Liver (tissue), 3 donors: ENCODE results near the gene PXMP4.

Experiments
- EGR1 ChIP-seq, 2 donors: IDR thresholded peaks; 2 replicates each; pipeline ENCODE4 v1.6.1; 2016 to 2018; ENCODE audit warnings: antibody characterized with exemption in 2 of 2, low read depth in 2 of 2
- FOXA2 ChIP-seq: IDR thresholded peaks from 2 replicates; pipeline ENCODE4 v1.6.1; 2016; ENCODE audit warnings: antibody characterized with exemption
- GABPA ChIP-seq, 2 donors: IDR thresholded peaks in 1 of 2; conservative IDR thresholded peaks in 1 of 2; 2 replicates each; pipeline ENCODE4 v1.6.1; 2016; ENCODE audit warnings: antibody characterized with exemption in 2 of 2, mild to moderate bottlenecking in 1 of 2, moderate library complexity in 1 of 2
- JUND ChIP-seq, 2 donors: IDR thresholded peaks; 2 replicates each; pipeline ENCODE4 v1.6.1; 2016; ENCODE audit warnings: antibody characterized with exemption in 2 of 2
- RAD21 ChIP-seq, 2 donors: IDR thresholded peaks; 2 replicates each; pipeline ENCODE4 v1.6.1; 2016; ENCODE audit warnings: antibody characterized with exemption in 2 of 2, mild to moderate bottlenecking in 2 of 2
- REST ChIP-seq: IDR thresholded peaks from 2 replicates; pipeline ENCODE4 v1.6.1; 2016; ENCODE audit warnings: antibody characterized with exemption, mild to moderate bottlenecking
- RXRA ChIP-seq, 2 donors: IDR thresholded peaks; 2 replicates each; pipeline ENCODE4 v1.6.1; 2017 to 2018; ENCODE audit warnings: antibody characterized with exemption in 2 of 2, mild to moderate bottlenecking in 1 of 2
- TAF1 ChIP-seq: conservative IDR thresholded peaks from 2 replicates; pipeline ENCODE4 v1.6.1; 2016; ENCODE audit warnings: antibody characterized with exemption, mild to moderate bottlenecking
- TF ChIP-seq, protein P1 (sequence below): fragments of 150-350 bp; IDR thresholded peaks from 2 replicates; pipeline ENCODE4 v1.5.1; 2017; ENCODE audit warnings: improper control_type of control experiment, low read depth, low read length; ENCODE audit not compliant: missing input control
- TF ChIP-seq, protein P2 (sequence below): IDR thresholded peaks from 2 replicates; pipeline ENCODE4 v1.6.1; 2016; ENCODE audit warnings: antibody characterized with exemption
- TF ChIP-seq, protein P3 (sequence below): IDR thresholded peaks from 2 replicates; pipeline ENCODE4 v1.6.1; 2016; ENCODE audit warnings: antibody characterized with exemption
- donor health status: healthy.
- donor health status: healthy.

DNA sequence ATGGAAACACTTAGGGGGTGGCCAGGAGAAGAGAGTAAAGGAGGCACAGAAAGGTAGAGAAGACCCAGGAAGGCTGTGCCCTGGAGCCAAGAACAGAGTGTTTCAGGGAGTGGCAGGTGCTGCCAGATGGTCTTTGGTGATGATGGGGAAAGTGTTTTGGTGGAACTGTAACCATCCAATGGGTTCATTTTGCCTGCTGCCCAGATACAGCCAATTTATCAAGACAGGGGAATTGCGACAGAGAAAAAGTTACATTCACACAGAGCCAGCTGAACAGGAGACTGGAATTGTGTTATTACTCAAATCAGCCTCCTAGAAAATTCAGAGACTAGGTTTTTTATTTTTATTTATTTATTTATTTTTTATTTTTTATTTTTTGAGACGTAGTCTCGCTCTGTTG is 16.9 kb upstream of the PXMP4 start:
- TF ChIP-seq GABPA (IDR thresholded peaks at IDR 0.05 in 1 of 2, conservative IDR thresholded peaks at IDR 0.05 in 1 of 2) (no peak), FOXA2 (no peak), TAF1 (no peak), RAD21 (IDR thresholded peaks at IDR 0.05) (no peak), JUND (IDR thresholded peaks at IDR 0.05) (no peak), RXRA (IDR thresholded peaks at IDR 0.05) (no peak), EGR1 (IDR thresholded peaks at IDR 0.05; ENCODE audit: low read depth in 2 of 2) (no peak), REST (no peak)
- TF ChIP-seq, protein P1, sequence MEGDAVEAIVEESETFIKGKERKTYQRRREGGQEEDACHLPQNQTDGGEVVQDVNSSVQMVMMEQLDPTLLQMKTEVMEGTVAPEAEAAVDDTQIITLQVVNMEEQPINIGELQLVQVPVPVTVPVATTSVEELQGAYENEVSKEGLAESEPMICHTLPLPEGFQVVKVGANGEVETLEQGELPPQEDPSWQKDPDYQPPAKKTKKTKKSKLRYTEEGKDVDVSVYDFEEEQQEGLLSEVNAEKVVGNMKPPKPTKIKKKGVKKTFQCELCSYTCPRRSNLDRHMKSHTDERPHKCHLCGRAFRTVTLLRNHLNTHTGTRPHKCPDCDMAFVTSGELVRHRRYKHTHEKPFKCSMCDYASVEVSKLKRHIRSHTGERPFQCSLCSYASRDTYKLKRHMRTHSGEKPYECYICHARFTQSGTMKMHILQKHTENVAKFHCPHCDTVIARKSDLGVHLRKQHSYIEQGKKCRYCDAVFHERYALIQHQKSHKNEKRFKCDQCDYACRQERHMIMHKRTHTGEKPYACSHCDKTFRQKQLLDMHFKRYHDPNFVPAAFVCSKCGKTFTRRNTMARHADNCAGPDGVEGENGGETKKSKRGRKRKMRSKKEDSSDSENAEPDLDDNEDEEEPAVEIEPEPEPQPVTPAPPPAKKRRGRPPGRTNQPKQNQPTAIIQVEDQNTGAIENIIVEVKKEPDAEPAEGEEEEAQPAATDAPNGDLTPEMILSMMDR = no peak
- TF ChIP-seq, protein P2, sequence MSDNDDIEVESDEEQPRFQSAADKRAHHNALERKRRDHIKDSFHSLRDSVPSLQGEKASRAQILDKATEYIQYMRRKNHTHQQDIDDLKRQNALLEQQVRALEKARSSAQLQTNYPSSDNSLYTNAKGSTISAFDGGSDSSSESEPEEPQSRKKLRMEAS = no peak
- TF ChIP-seq, protein P3, sequence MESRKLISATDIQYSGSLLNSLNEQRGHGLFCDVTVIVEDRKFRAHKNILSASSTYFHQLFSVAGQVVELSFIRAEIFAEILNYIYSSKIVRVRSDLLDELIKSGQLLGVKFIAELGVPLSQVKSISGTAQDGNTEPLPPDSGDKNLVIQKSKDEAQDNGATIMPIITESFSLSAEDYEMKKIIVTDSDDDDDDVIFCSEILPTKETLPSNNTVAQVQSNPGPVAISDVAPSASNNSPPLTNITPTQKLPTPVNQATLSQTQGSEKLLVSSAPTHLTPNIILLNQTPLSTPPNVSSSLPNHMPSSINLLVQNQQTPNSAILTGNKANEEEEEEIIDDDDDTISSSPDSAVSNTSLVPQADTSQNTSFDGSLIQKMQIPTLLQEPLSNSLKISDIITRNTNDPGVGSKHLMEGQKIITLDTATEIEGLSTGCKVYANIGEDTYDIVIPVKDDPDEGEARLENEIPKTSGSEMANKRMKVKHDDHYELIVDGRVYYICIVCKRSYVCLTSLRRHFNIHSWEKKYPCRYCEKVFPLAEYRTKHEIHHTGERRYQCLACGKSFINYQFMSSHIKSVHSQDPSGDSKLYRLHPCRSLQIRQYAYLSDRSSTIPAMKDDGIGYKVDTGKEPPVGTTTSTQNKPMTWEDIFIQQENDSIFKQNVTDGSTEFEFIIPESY = no peak
